ENCODE data around the gene CCNJ. TPM values are rescaled to one million over a fixed set of nuclear protein-coding genes. Genes with fewer than 3 reads are reported as not detected.
A peak's percentile ranks its signal among the peaks of the same experiment; 100 is the strongest.

CCNJ gene
- total RNA-seq, 1 donor = 4.5 TPM

DNA sequence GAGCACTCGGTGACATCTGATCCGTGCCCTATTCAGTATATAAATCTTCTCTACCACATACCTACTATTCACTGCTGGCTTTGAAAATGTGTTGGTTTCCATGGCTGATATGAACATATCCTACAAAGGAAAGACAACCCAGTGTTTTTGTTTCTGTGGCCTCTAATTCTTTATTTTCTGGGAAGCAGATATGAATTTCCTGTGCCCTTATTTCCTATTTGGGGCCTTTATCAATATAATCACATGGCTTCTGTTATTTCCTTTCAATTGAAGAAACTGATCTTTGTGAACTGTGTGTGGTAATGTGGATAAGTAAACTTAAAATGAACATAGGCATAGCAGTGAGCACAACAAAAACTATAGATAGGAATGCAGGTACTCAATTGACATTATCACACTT lies 10.6 kb downstream of the CCNJ start:
- TF ChIP-seq CTCF (IDR thresholded peaks at IDR 0.05; ENCODE audit: insufficient read depth, low read length) = no peak
- no peak for DNase-seq (ENCODE audit: low read depth)
- no peak overlapping the region for H3K4me3 ChIP-seq (ENCODE audit: low read depth, low read length)

GRCh38 chr10:96056787-96057186 lies 13.4 kb downstream of the CCNJ start:
- no peak for DNase-seq (ENCODE audit: low read depth)
- no peak overlapping the region for H3K4me3 ChIP-seq (ENCODE audit: low read depth, low read length)
- no peak for TF ChIP-seq CTCF (IDR thresholded peaks at IDR 0.05; ENCODE audit: insufficient read depth, low read length)

- no peak for DNase-seq (ENCODE audit: low read depth)
- no peak for TF ChIP-seq CTCF (IDR thresholded peaks at IDR 0.05; ENCODE audit: insufficient read depth, low read length)
- no peak overlapping the region for H3K4me3 ChIP-seq (ENCODE audit: low read depth, low read length)
These were observed 17.8 kb downstream of the CCNJ start for GRCh38 chr10:96061232-96061631.

GRCh38 chr10:96072674-96073073 lies 29.3 kb downstream of the CCNJ start:
- no peak for DNase-seq (ENCODE audit: low read depth)
- no peak overlapping the region for H3K4me3 ChIP-seq (ENCODE audit: low read depth, low read length)
- TF ChIP-seq CTCF (IDR thresholded peaks at IDR 0.05; ENCODE audit: insufficient read depth, low read length) = no peak

DNA sequence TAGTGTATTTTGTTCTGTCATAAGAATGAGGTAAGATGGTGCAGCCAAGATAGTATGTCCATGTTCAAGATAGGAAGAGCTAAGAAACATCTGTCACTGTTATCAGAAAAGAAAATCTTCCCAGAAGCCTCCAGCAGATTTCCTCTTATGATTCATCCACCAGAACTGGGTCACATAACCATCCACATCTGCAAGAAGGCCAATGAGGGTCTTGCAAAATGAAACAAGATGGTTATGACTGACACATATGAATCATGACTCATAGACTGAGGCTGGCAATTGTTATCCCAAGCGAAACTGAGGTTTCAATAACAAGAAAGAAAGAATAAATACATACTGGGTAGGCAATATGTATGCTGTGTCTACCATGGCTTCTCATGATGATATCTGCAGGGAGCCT lies 30.3 kb downstream of the CCNJ start:
- H3K4me3 ChIP-seq (ENCODE audit: low read depth, low read length) = no peak overlapping the region
- TF ChIP-seq CTCF (IDR thresholded peaks at IDR 0.05; ENCODE audit: insufficient read depth, low read length) = no peak
- DNase-seq (ENCODE audit: low read depth) = peak; percentile 15

DNA sequence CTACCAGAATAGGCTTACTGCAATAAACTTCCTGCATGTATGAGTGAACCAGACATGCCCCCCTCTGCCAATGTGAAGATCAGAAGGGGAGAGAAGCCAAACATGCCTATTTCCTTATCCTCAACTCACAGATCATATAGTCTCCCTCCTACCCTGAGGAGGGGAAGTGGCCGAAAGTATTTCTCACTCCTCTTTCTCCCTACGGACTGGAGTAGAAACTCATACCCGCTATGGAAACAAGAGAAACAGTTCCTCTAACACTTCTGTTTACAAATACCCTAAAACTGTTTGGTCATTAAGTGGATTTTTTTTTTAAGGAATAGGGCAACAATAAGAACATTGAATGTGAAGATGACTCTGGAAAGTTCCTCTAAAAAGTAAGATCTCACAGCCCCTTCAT lies 31.4 kb downstream of the CCNJ start:
- no peak for DNase-seq (ENCODE audit: low read depth)
- H3K4me3 ChIP-seq (ENCODE audit: low read depth, low read length) = no peak overlapping the region
- no peak for TF ChIP-seq CTCF (IDR thresholded peaks at IDR 0.05; ENCODE audit: insufficient read depth, low read length)

- no peak overlapping the region for H3K4me3 ChIP-seq (ENCODE audit: low read depth, low read length)
- TF ChIP-seq CTCF (IDR thresholded peaks at IDR 0.05; ENCODE audit: insufficient read depth, low read length) = no peak
- DNase-seq (ENCODE audit: low read depth) = no peak
These were observed 32.6 kb downstream of the CCNJ start for GRCh38 chr10:96075977-96076376.
